Measurements from ENCODE around the gene BLTP1. TPM values are rescaled to one million over a fixed set of nuclear protein-coding genes. Genes with fewer than 3 reads are reported as not detected.

Gene BLTP1
- total RNA-seq, 2 donors from 2014 or later, result 43.0 to 52.5 TPM

DNA sequence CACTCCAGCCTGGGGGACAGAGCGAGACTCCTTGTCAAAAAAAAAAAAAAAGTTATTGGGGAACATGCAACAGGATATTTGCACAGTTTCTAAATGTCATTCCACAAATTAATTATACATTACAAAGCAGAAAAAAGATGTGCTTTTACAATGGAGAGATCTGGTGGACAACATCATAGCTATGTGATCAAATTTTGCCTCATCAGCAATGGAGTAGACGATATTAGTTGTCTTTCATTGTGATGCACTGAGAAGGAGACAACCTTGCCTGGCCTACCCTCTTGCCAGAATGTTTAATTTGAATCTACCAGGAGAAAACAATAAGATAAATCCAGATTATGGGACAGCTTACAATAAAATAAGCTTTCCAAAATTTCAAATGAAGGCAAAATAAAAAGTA lies 30.5 kb upstream of the BLTP1 start:
- Histone ChIP-seq H3K36me3 (ENCODE audit: control insufficient read depth, insufficient read depth, low read length) (no peaks in the 10 kb centered on the region), H3K9me3 (ENCODE audit: control insufficient read depth, low read length) (peaks cover 8% of the 10 kb centered on the region), H3K27me3 (ENCODE audit: control insufficient read depth, insufficient read depth, low read length, poor library complexity, severe bottlenecking) (peaks cover 100% of the 10 kb centered on the region), H3K4me1 (ENCODE audit: control insufficient read depth, insufficient read depth, low read length) (no peaks in the 10 kb centered on the region), H3K27ac (ENCODE audit: low read depth, low read length) (no peak overlapping the region), H3K9ac (ENCODE audit: extremely low read depth, low read length, poor library complexity, severe bottlenecking) (no peak overlapping the region), H3K4me3 (ENCODE audit: low read length) (no peak overlapping the region)
- H3K27ac Mint-ChIP-seq, result no peak overlapping the region
- TF ChIP-seq, protein P1, sequence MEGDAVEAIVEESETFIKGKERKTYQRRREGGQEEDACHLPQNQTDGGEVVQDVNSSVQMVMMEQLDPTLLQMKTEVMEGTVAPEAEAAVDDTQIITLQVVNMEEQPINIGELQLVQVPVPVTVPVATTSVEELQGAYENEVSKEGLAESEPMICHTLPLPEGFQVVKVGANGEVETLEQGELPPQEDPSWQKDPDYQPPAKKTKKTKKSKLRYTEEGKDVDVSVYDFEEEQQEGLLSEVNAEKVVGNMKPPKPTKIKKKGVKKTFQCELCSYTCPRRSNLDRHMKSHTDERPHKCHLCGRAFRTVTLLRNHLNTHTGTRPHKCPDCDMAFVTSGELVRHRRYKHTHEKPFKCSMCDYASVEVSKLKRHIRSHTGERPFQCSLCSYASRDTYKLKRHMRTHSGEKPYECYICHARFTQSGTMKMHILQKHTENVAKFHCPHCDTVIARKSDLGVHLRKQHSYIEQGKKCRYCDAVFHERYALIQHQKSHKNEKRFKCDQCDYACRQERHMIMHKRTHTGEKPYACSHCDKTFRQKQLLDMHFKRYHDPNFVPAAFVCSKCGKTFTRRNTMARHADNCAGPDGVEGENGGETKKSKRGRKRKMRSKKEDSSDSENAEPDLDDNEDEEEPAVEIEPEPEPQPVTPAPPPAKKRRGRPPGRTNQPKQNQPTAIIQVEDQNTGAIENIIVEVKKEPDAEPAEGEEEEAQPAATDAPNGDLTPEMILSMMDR (conservative IDR thresholded peaks at IDR 0.05), result no peak
- H3K9me3 Mint-ChIP-seq, result no peaks in the 10 kb centered on the region
- WGBS, 2 experiments (ENCODE audit: insufficient coverage in 1 of 2, insufficient read length in 1 of 2), result 89 to 100% methylated on average over 1 to 2 of the region's 2 CpGs
- H3K36me3 Mint-ChIP-seq (ENCODE audit: low read depth), result no peaks in the 10 kb centered on the region
- peaks cover 5% of the 10 kb centered on the region for H3K4me1 Mint-ChIP-seq
- H3K4me3 Mint-ChIP-seq, result no peak overlapping the region
- H3K27me3 Mint-ChIP-seq (ENCODE audit: insufficient read depth), result peaks cover 89% of the 10 kb centered on the region
- no peak for DNase-seq

DNA sequence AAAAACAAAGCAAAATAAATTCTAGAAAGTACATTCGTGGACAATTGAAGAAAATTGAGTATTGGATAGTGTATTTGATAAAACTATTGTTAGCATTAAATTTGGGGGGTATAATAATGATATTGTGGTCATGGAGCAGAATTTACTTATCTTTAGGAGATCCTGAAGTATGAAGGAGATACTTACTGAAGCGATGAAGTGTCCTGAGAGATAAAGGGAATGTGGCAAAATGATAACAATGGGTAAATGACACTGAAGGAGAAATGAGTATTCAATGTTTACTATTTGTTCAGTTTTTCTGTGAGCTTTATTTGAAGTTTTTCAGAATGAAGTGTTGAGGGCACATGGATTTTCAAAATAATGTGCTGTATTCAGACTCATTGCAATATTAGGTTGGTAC lies 30.0 kb upstream of the BLTP1 start:
- peaks cover 8% of the 10 kb centered on the region for H3K9me3 ChIP-seq (ENCODE audit: control insufficient read depth, low read length)
- H3K27me3 Mint-ChIP-seq (ENCODE audit: insufficient read depth), result peaks cover 88% of the 10 kb centered on the region
- no peak overlapping the region for H3K4me3 Mint-ChIP-seq
- no peak overlapping the region for H3K27ac ChIP-seq (ENCODE audit: low read depth, low read length)
- no peak overlapping the region for H3K27ac Mint-ChIP-seq
- H3K36me3 Mint-ChIP-seq (ENCODE audit: low read depth), result no peaks in the 10 kb centered on the region
- H3K4me1 Mint-ChIP-seq, result peaks cover 5% of the 10 kb centered on the region
- H3K36me3 ChIP-seq (ENCODE audit: control insufficient read depth, insufficient read depth, low read length), result no peaks in the 10 kb centered on the region
- H3K9me3 Mint-ChIP-seq, result no peaks in the 10 kb centered on the region
- TF ChIP-seq, protein P1 (conservative IDR thresholded peaks at IDR 0.05), result no peak
- DNase-seq, result no peak
- H3K9ac ChIP-seq (ENCODE audit: extremely low read depth, low read length, poor library complexity, severe bottlenecking), result no peak overlapping the region
- WGBS, 2 experiments (ENCODE audit: insufficient coverage in 1 of 2, insufficient read length in 1 of 2), result 85 to 89% methylated on average over 2 of the region's 2 CpGs
- H3K4me1 ChIP-seq (ENCODE audit: control insufficient read depth, insufficient read depth, low read length), result no peaks in the 10 kb centered on the region
- H3K4me3 ChIP-seq (ENCODE audit: low read length), result no peak overlapping the region
- peaks cover 100% of the 10 kb centered on the region for H3K27me3 ChIP-seq (ENCODE audit: control insufficient read depth, insufficient read depth, low read length, poor library complexity, severe bottlenecking)

DNA sequence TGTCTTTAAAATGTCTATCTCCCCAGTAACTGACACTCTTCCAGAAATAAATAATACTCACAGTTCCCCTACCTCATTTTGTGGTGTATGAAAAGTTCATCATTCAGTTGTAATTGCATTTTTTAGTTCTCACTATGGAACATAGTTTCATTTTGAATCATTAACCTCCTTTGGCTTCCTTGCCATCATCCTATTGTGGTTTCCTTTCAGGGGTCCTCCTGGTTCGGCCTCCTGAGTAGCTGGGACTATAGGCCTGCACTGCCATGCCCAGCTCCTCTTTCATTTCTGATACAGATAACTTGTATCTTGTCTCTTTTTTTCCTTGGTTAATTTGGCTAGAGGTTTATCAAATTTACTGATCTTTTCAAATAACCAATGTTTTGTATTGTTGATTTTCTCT lies 23.1 kb upstream of the BLTP1 start:
- H3K27me3 ChIP-seq (ENCODE audit: control insufficient read depth, insufficient read depth, low read length, poor library complexity, severe bottlenecking), result peaks cover 90% of the 10 kb centered on the region
- H3K36me3 ChIP-seq (ENCODE audit: control insufficient read depth, insufficient read depth, low read length), result no peaks in the 10 kb centered on the region
- Mint-ChIP-seq H3K27ac (no peak overlapping the region), H3K4me3 (no peak overlapping the region), H3K36me3 (ENCODE audit: low read depth) (no peaks in the 10 kb centered on the region), H3K9me3 (no peaks in the 10 kb centered on the region), H3K4me1 (no peaks in the 10 kb centered on the region), H3K27me3 (ENCODE audit: insufficient read depth) (peaks cover 47% of the 10 kb centered on the region)
- WGBS, 2 experiments (ENCODE audit: insufficient coverage in 1 of 2, insufficient read length in 1 of 2), result 86% methylated on average over 1 of the region's 1 CpG; no CpG with 5 or more reads in 1 of the 2 experiments
- no peak for DNase-seq
- no peak overlapping the region for H3K27ac ChIP-seq (ENCODE audit: low read depth, low read length)
- no peak overlapping the region for H3K4me3 ChIP-seq (ENCODE audit: low read length)
- TF ChIP-seq, protein P1 (conservative IDR thresholded peaks at IDR 0.05), result no peak
- no peak overlapping the region for H3K9ac ChIP-seq (ENCODE audit: extremely low read depth, low read length, poor library complexity, severe bottlenecking)
- no peaks in the 10 kb centered on the region for H3K9me3 ChIP-seq (ENCODE audit: control insufficient read depth, low read length)
- no peaks in the 10 kb centered on the region for H3K4me1 ChIP-seq (ENCODE audit: control insufficient read depth, insufficient read depth, low read length)
